Epithelial cell of proximal tubule (primary cell): ENCODE data around the gene CCNA2. TPM values are rescaled to one million over a fixed set of nuclear protein-coding genes. Genes with fewer than 3 reads are reported as not detected.

Source experiments
- DNase-seq: peaks from one replicate; pipeline ENCODE4 v3.0.0-alpha.2; 2011; ENCODE audit warnings: low read depth
- H3K4me3 ChIP-seq: 2 replicates; pipeline ENCODE4 v1.5.1; 2011; ENCODE audit warnings: low read depth, mild to moderate bottlenecking, low read length
- total RNA-seq: library from RNA; depleted of rRNA; stranded (reverse); fragments of >200 nt; gene quantifications from 2 replicates; pipeline ENCODE4 v1.2.3, GENCODE V29; 2015
- TF ChIP-seq, protein P1 (sequence below): conservative IDR thresholded peaks from 2 replicates; pipeline ENCODE4 v1.5.1; 2012; ENCODE audit warnings: low read depth, mild to moderate bottlenecking, low read length

CCNA2 gene
- total RNA-seq, 1 donor from 2014 or later: 106 TPM

- TF ChIP-seq, protein P1, sequence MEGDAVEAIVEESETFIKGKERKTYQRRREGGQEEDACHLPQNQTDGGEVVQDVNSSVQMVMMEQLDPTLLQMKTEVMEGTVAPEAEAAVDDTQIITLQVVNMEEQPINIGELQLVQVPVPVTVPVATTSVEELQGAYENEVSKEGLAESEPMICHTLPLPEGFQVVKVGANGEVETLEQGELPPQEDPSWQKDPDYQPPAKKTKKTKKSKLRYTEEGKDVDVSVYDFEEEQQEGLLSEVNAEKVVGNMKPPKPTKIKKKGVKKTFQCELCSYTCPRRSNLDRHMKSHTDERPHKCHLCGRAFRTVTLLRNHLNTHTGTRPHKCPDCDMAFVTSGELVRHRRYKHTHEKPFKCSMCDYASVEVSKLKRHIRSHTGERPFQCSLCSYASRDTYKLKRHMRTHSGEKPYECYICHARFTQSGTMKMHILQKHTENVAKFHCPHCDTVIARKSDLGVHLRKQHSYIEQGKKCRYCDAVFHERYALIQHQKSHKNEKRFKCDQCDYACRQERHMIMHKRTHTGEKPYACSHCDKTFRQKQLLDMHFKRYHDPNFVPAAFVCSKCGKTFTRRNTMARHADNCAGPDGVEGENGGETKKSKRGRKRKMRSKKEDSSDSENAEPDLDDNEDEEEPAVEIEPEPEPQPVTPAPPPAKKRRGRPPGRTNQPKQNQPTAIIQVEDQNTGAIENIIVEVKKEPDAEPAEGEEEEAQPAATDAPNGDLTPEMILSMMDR: no peak
- no peak for DNase-seq
- H3K4me3 ChIP-seq: no peak overlapping the region
Observed at GRCh38 chr4:121799867-121800501, 23.7 kb downstream of the CCNA2 start.

- TF ChIP-seq, protein P1: no peak
- DNase-seq: no peak
- H3K4me3 ChIP-seq: no peak overlapping the region
Observed at GRCh38 chr4:121799208-121799823, 24.4 kb downstream of the CCNA2 start.

GRCh38 chr4:121796283-121796682 lies 27.4 kb downstream of the CCNA2 start:
- TF ChIP-seq, protein P1: no peak
- H3K4me3 ChIP-seq: no peak overlapping the region
- DNase-seq: no peak

GRCh38 chr4:121794505-121795188 lies 29.0 kb downstream of the CCNA2 start:
- TF ChIP-seq, protein P1: no peak
- H3K4me3 ChIP-seq: no peak overlapping the region
- DNase-seq: no peak

DNA sequence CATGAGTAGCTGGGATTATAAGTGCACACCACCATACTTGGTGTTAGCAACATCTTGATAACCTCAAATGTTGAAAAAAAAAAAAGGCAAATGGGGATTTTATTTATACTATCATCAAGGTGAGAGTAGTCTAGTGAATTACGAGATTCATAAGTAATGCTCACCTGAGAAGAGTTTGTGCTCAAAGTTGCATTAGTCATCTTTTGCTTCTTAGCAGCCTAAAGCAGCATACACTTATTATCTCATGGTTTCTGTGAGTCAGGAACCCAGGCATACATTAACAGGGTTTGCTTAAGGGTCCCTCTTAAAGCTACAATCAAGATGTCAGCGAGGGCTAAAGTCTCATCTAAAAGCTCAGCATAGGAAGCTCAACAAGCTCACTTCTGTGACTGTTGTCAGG lies 30.7 kb downstream of the CCNA2 start:
- H3K4me3 ChIP-seq: no peak overlapping the region
- no peak for DNase-seq
- TF ChIP-seq, protein P1: no peak

- no peak for DNase-seq
- TF ChIP-seq, protein P1: no peak
- no peak overlapping the region for H3K4me3 ChIP-seq
Observed at GRCh38 chr4:121791481-121791880, 32.2 kb downstream of the CCNA2 start.
